ENCODE data around the gene CYTIP.

The CYTIP gene

DNA sequence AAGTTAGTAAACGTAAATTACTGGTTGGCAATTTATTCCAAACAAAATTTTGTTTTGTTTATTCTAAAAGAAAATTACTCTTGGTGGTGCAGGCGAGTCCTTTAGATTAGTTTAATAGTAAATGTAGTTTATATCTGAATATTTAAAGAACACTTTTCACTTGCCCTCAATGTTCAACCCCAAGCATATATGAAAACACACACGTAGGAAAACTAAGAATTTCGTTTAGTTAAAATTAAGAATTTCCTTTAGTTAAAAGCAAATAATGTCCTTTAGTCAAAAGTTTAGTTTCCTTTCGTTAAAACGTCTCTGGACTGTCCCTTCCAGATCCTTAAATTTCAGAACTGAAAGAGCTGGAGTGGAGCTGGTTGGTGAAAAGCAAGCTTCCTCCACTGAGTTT is 19.1 kb upstream of the CYTIP start:
- no peak for DNase-seq (ENCODE audit: low read depth in 3 of 3)

DNA sequence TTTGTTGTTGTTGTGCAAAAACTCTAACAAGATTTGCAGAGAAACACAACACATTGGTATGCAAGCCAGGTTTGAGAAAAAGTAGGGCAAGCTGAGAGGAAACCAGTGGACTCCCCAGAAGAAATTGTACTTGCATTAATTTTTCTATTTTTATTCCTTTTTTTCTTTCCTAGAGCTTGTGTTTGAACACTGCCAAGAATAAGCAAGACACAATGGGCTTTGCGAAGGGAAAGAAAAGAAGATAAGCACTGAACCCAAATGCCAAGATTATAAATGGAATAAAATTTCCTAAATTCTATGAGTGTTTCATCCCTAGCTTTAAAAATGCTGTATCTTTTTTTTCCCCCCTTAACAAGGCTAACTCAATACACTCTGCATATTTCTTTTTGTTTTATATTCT is 17.0 kb upstream of the CYTIP start:
- no peak for DNase-seq (ENCODE audit: low read depth in 3 of 3)

DNA sequence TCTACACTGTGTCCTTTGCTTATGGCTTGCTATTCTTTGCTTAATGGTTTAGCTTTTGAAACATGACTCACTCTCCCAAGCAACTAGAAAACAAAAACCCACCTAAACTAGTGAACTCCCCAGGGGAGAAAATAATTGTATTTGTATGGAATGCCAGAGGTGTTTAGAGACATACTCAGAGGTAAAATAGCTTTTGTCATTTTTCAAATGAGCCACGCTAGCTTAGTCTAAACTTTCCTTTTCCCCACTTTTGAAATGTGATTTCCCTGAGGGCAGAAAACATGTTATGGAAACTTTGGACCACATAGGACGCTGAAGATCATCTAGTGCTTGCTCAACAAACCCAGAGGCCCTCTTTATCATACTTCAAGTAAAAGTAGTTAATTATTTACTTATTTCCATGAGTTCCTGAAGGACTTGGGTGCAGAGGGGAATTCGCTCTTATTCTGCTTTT is 16.5 kb upstream of the CYTIP start:
- DNase-seq (ENCODE audit: low read depth in 3 of 3) = no peak

GRCh38 chr2:157459486-157459885 is 15.6 kb upstream of the CYTIP start:
- DNase-seq (ENCODE audit: low read depth in 3 of 3) = no peak

GRCh38 chr2:157447741-157448140 is 3.9 kb upstream of the CYTIP start:
- no peak for DNase-seq (ENCODE audit: low read depth in 3 of 3)

GRCh38 chr2:157447031-157447430 is 3.1 kb upstream of the CYTIP start:
- no peak for DNase-seq (ENCODE audit: low read depth in 3 of 3)

DNA sequence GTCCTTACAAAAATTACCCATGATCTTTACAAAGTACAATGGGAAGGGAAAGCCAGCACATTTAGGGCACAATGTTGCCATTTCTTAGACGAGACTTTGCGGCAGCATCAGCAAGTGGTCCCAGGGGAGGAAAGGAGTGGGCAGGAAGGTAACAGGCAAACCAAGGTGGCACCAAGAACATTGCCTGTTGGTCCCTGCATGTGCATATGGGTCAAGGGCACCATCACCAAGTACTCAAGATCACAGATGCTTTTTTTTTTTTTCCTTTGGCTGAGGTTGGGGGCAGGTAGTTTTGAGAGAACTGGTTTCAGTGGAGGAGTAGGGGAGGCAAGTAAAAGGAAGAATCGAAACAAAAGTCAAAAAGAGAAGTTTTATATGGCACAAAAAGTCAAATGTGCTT is 752 bp upstream of the CYTIP start:
- DNase-seq (ENCODE audit: low read depth in 3 of 3) = no peak

- DNase-seq (ENCODE audit: low read depth in 3 of 3) = no peak
Observed at GRCh38 chr2:157443090-157443489, 799 bp downstream of the CYTIP start.

GRCh38 chr2:157442636-157443035 is 1.3 kb downstream of the CYTIP start:
- DNase-seq (ENCODE audit: low read depth in 3 of 3) = no peak

DNA sequence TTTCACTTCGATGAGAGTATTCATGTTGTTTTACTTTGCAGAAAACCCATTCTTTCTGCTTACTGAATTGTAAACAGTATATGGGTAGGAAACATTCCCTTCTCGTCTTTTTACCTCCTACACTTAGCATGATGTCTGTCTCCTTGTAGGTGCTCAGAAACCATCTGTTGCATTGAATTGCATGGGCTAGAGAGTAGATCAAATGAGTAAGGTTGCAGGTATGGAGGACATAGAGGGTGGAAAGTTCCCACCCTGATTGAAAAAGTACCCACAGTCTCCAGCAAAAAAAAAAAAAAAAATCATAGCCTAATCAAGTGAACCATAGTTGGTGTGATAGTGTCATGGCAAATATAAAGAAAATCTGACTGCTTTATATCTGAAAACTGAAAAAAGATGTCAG is 1.7 kb downstream of the CYTIP start:
- DNase-seq (ENCODE audit: low read depth in 3 of 3) = no peak

- DNase-seq (ENCODE audit: low read depth in 3 of 3) = no peak
Observed at GRCh38 chr2:157441072-157441454, 2.8 kb downstream of the CYTIP start.

DNA sequence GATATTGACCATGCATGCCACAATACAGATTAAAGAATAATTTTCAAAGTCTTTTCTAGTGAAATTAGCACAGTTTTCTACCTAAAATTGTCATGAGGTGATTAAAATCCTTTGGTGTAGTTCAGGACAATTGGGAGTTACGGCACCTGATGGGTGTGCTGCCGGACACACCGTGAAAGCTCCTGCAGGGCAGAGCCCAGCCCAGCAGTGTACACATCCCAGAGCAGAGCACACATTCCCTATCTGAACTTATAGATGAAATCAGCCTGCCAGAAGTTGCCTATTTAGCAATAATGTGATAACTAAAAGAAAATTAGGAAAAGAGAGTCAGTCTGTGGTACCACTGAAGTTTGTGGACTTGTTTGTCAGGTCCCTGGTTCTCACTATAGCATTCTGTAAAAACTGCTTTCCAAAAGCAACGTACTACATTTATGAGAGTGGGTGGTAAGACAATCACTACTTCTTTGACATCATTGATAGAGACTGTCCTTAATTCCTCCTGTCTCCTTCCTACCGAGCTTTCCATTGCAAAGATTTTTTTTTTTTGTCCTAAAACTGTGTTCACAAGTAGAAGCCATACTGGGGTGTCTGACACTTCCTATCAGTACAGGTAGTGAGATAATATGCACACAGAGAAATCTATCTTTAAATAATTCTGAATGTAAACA is 3.4 kb downstream of the CYTIP start:
- no peak for DNase-seq (ENCODE audit: low read depth in 3 of 3)

DNA sequence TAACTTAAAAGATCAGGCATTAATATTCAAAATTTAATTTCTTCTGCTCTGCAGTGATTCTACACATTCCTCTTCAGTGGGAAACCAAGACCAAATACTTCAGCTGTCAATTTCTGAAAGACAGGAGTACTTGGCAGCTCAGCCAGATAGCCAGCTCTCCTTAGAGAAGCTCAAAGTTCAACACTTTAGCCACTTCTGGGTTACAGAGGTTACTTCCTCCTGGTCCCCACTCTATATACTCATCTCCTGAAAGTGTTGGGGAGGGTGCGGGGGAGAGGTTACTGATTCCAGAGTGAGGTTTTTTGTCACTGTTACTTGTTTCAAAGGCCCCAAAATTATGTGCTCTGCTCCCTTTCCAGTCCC is 4.1 kb downstream of the CYTIP start:
- no peak for DNase-seq (ENCODE audit: low read depth in 3 of 3)

GRCh38 chr2:157438863-157439823 is 4.7 kb downstream of the CYTIP start:
- DNase-seq (ENCODE audit: low read depth in 3 of 3) = no peak

GRCh38 chr2:157433394-157433793 is 10.5 kb downstream of the CYTIP start:
- DNase-seq (ENCODE audit: low read depth in 3 of 3) = no peak

DNA sequence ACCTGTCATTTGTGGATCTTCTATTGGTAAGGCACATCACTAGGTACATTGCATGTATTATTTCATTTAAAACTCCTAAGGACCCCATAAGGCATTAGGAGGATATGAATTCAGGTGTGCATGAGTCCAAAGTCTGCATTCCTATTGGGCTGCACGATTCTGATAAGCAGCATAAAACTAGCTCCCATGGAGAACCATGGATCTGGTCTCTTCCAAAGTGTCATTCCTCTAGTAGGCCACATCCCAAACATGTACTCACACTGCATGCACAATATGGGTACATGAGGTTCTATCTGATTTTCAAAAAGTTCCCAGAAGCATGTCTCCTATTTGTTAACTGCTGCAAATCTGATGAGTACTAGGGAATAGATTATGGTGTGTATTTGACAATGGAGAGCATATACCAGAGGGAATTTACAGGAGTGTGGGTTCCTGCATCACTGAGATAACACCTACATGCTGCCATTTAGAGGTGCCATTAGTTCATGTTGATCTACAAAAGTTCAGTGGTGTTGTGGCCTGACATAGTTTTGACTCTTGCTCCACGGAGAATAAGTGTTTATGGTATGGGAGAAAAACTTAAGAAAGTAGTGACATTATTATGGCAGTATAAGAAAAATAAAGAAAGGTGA is 11.3 kb downstream of the CYTIP start:
- DNase-seq (ENCODE audit: low read depth in 3 of 3) = no peak

GRCh38 chr2:157431176-157431575 is 12.7 kb downstream of the CYTIP start:
- no peak for DNase-seq (ENCODE audit: low read depth in 3 of 3)

- no peak for DNase-seq (ENCODE audit: low read depth in 3 of 3)
Observed at GRCh38 chr2:157428500-157429175, 15.3 kb downstream of the CYTIP start.

- no peak for DNase-seq (ENCODE audit: low read depth in 3 of 3)
Observed at GRCh38 chr2:157427922-157428303, 16.0 kb downstream of the CYTIP start.

GRCh38 chr2:157427003-157427921 is 16.6 kb downstream of the CYTIP start:
- DNase-seq (ENCODE audit: low read depth in 3 of 3) = no peak

DNA sequence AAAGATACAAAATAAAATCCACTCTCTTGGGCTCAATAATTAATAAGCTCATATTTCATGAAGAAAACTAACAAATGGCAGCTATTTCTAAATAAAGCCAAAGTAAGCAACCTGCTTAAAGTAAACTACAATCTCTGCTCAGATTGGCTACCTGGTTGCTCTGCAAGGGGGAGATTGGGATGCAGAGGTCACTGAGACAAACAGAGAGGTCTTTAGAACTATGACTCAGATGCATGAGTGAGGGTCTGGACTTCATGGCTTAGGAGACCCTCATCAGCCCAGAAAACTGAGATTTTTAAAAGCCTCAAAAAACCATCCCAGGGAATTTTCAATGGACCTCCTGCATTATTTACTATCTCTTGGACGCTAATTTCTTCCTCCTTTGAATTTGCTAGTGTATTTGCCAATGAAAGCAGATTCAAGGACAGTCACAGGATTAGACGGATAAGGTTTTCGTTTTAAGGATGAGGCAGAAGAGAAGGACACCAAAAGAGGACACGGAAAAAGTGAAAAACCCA is 17.4 kb downstream of the CYTIP start:
- no peak for DNase-seq (ENCODE audit: low read depth in 3 of 3)

Measured in stimulated activated CD4-positive, alpha-beta T cell treated with anti-CD3 and anti-CD28 coated beads, TNF-alpha, amount 100 ng/mL, for 48 hours (primary cell).